Activated gamma-delta T cell treated with anti-CD3 and anti-CD28 coated beads, Interleukin-2, amount 50 U/mL, for 16 hours (primary cell): ENCODE results near the gene UBR2.

ENCODE experiments used
- DNase-seq: peaks from one replicate; pipeline ENCODE4 v3.0.0-alpha.2; 2020; ENCODE audit warnings: low read depth

UBR2 gene

DNA sequence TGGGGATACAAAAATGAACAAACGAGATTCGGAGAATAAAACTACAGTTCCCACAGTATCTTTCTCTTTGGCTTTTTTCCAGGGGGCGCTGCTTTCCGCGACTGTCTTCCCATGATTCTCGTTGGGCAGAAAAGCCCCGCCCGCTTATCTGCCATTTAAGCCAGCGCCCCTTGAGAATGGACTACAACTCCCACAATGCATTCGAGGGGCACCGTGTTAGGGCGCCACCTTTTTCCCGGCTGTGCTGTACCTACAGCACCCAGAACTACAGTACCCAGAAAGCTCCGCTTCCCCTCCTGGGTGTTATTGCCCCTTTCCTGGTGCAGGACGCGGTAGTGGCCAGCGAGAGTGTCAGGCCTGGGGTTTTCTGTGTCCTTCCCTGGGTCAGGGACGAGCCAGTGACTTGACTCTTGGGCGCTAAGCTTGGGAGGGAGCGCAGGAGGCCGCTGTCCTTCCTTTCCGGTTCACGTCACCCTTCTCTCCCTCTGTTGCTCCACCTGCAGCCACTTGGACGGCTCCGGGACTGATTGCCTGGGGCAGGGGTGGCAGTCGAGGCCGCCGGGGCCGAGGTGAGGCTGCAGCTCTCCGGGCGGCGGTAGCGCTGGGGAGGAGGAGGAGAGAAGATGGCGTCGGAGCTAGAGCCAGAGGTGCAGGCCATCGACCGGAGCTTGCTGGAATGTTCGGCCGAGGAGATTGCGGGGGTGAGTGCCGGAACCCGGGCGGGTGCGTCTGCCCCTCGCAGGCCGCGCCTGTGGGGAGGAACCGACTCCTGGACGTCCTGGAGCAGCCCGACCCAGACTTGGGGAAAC is at the start of gene UBR2:
Gene UBR2 (plus strand): TSS at position 333 of the 809 bp plus-strand sequence. CDS start 291 bp downstream, at position 624.
- DNase-seq = peak; percentile 90

GRCh38 chr6:42514745-42515144 is 49.1 kb upstream of the UBR2 start:
- DNase-seq = no peak

DNA sequence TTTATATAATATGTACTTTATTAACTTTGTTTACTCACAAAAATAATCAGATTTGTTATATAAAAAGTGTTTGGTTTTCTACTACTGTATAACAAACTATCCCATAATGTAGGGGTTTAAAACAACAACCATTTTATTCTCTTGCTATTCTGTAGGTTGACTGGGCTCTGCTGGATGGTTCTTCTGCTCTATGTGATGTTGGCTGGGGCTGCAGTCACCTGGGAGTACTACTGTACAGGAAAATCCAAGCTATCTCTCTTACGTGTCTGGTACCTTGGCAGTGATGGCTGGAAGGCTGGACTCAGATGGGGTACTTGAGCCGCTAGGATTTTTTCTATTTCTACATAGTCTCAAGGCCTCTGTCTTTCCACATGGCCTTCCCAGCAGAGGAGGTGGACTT is 44.0 kb upstream of the UBR2 start:
- no peak for DNase-seq

- DNase-seq = no peak
These were observed 42.8 kb upstream of the UBR2 start for GRCh38 chr6:42520786-42521607.

GRCh38 chr6:42522036-42522435 is 41.8 kb upstream of the UBR2 start:
- no peak for DNase-seq

- no peak for DNase-seq
These were observed 40.7 kb upstream of the UBR2 start for GRCh38 chr6:42522942-42523814.

DNA sequence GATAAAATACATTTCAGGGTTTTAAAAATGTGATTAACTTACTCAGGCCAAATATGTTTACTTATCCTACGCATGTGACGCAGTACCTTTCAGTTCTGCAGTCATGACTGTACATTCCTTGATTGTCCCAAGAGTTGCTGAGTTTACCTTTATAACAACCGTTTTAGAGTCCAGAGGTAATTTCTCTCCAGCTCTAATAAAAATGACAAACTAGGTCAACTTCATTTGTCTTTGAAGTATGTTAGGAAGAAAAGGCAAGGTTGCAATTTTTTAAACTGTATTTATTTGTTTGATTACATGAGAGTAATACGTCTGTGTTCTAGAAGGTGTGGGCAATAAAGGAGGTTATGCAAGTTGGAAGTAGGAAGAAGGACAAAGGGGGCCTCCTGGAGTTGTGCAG is 38.6 kb upstream of the UBR2 start:
- no peak for DNase-seq

- DNase-seq = no peak
These were observed 37.2 kb upstream of the UBR2 start for GRCh38 chr6:42526616-42527015.

DNA sequence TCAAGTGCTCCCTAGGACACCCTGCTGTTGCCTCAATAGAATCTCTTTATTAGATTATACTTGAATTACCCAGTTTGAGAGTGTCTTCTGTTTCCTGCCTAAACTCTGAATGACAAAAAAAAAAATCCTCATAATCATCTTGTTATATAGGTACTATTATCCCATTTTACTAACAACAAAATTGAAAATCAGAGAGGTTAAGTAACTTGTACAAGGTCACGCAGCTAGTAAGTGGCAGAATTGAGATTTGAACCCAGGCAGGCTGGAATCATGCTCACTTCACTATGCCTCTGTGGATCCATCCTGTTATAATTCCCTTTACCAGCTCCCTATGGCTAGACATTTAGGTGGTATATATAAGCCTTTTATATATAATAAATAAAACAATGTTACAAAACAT is 36.6 kb upstream of the UBR2 start:
- DNase-seq = no peak

DNA sequence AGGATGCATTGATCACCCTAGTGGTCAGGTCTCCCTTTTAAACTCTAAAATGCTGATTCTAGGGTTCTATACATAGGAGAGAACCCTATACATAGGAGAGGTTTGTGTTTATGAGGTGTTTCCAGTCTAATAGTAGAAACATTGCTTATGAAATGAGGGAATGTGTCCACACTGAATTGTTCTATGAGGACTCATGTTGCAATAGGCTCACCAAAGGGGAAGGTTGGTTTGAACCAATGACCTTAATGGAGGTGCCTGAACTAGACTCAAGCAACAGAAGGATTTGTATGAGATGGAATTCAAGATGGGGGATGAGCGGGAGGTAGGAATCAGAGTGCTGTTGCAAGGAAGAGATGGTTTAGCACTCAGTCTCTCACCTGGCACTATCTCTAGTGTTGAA is 33.5 kb upstream of the UBR2 start:
- DNase-seq = no peak

GRCh38 chr6:42530751-42531150 is 33.1 kb upstream of the UBR2 start:
- DNase-seq = no peak

- DNase-seq = no peak
These were observed 31.7 kb upstream of the UBR2 start for GRCh38 chr6:42532038-42532669.

DNA sequence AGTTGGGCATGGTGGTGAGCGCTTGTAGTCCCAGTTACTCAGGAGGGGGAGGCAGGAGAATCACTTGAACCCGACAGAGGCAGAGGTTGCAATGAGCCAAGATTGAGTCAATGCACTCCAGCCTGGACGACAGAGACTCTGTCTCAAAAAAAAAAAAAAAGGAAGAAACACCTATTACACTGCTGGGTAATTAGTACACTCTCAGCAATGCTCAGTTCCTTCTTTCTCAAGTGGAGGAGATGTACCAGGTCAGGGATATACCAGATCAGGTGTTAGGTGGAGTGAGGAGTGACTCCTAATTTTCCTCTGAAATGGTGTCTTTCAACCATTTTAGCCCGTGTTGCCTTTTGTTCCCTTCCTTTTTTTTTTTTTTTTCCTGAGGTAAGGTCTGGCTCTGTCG is 30.0 kb upstream of the UBR2 start:
- no peak for DNase-seq

DNA sequence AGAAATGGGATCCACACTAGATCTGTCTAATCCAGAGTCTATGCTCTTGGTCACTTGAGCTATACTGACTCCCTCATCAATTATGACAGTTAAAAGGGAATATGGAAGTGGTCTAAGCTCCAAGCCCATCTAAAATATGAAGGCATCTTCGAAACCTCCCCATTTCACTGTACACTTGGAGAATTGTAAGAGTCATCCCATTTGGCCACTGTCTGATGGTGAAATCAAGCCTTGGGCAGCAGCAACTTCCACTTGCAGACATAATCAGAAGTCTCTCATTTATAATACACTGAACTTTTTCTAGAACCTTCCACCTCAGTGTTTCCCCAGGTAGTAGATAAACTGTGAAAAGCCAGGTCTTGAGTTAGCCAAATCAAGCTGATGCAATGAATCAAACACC is 26.3 kb upstream of the UBR2 start:
- no peak for DNase-seq

DNA sequence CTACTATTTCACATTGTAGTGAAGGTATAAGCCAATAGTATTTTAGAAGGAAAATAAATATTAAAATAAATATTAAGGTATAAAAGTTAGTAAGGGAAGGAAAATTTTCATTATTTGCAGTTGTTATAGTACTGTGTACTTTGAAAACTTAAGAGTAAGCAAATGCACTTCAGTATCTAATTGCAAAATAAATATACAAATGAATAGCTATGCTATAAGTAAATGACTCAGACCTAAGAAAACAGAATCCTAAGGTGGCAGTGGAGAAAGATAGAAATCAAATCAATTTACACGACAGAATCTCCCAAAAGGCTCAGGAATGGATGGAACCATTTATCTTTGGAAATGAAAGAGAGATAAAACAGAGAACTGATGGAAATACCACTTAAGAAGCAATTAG is 24.7 kb upstream of the UBR2 start:
- no peak for DNase-seq

- DNase-seq = no peak
These were observed 18.5 kb upstream of the UBR2 start for GRCh38 chr6:42545226-42545773.

DNA sequence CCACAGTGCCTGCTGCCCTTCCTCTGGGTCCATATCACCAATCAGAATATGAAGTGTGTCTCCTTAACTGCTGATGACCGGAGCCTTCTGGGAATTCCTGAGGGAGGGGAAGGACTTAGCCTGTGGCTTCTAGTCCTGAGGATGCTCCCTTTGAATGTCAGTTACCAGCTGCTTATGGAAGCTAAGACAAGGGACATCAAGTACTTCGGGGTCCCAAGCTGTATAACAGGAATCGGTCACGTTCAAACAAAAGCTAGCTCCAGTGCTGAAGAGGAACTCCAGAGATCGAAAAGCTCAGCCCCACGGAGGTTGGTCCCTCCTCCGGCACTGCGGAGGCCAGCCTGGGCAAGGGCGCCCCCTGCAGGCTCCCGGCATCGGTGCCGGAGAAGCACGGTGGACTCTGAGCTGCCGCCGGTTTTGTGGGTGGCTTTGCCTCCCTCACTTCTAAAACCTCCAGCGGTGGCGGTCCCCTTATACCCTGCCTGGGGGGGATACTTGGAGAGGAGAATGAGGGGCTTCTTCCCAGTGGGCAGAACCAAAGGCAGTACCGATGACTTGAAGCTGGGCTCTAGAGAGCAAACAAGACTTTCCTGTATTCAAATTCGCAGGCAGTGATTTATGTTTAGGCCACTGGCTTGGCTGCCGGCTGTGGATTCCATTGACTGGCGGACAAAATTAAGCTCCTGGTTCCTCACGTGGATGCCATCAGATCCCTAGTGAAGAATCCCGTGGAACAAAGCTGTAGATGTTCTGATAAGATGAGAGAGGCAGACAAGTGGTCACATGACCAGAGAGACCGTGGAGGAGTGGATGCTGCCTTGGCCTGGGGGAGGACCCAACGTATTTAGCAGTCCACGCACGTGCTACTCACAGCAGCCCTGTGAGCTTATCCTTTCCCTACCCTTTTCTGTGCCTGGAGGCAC is 16.2 kb upstream of the UBR2 start:
- DNase-seq = peak; percentile 84

- no peak for DNase-seq
These were observed 13.6 kb upstream of the UBR2 start for GRCh38 chr6:42550277-42550676.

DNA sequence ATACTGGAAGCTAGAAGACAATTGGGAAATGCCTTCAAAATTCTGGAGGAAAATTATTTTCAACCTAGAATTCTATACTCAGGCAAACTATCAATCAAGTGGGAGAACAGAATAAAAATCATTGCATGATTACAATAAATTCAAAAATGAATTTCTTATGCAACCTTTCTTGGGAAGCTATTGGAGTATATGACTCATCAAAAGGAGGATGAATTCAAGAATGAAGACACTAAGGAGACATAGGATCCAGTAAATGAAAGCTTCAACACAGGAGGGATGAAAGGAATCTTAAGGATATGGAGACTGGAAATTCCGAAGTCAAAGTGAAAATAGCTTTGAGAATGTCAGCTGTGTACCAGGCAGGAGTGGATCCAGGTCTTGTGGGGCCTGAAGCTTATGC is 12.6 kb upstream of the UBR2 start:
- no peak for DNase-seq

DNA sequence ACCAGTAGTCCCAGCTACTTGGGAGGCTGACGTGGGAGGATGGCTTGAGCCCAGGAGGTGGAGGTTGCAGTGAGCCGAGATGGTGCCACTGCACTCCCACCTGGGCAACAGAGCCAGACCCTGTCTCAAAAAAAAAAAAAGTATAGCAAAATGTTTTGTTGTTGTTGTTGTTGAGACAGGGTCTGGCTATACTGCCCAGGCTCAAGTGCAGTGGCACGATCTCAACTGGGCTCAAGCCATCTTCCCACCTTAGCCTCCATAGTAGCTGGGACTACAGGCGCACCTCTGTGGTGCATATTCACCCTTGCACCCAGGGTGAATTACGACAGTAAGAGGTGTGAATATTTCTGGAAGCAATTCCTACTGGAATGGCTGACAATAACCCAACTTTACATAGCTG is 11.4 kb upstream of the UBR2 start:
- no peak for DNase-seq
